ENCODE results near the gene CATSPERD. TPM values are rescaled to one million over a fixed set of nuclear protein-coding genes. Genes with fewer than 3 reads are reported as not detected.

CATSPERD gene
- total and polyA plus RNA-seq, 9 of the 15 experiments (the other 6 are each of a cell fraction or from before 2014, with no cell fraction given): not detected

DNA sequence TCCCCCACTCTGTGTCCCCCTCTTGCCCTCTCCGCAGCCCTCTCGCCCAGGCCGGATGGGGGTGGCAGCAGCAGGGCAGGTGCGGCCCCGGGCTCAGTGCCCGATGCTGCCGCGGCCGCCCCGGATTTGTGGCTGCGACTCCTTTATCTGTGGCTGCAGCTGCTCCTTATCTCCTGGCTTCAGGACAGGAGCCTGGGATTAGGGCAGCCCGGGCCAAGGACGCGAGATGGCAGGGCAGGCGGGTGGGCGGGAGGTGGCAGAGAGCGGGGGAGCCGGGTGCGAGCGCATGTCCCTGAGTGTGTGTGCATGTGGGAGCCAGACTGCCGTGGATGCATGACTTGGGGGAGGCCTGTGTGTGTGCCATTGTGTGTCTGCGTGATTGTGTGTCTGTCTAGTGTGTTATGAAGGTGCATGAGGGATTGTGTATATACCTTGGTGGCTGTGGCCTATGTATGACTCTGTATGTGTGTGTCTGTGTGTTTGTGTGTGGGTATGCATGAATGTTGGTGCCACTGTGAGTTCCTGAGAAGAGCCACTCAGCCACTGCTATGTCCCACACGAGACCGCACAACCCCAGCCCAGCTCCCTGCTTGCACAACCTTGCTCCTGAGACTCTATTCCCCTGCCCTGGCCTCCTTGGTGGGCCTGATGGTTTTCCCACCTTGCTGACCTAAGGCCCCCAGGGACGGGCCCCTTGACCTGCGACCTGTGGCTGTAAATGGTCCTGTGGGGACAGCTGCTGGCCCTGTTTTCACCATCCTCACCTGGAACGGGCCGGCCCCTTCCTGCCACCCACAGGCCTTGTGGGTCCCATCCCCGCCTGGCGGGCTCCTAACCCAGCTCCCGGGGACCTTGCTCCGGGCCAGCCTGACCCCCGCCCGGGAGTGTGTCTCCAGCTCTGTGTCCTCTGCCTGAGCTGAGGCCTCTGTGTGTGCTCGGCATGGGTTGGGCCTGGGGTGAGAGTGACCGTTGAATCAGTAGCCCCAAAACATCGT is 79.1 kb downstream of the CATSPERD start (continued):
- TF ChIP-seq MITF (IDR thresholded peaks at IDR 0.05): 0 out of 2 replicates have a peak, but pooled peaks have one; percentile 30
- TF ChIP-seq THRAP3 (IDR thresholded peaks at IDR 0.05; ENCODE audit: borderline replicate concordance): no peak
- no peak for TF ChIP-seq GABPB2 (CRISPR knock-in tag; conservative IDR thresholded peaks at IDR 0.05)
- TF ChIP-seq NCOA1 (IDR thresholded peaks at IDR 0.05; ENCODE audit: low read depth): peak; percentile 82
- TF ChIP-seq ZFP30 (CRISPR knock-in tag; IDR thresholded peaks at IDR 0.05; ENCODE audit: borderline replicate concordance): no peak
- TF ChIP-seq GTF2E2 (tag; IDR thresholded peaks at IDR 0.05): no peak
- no peak for TF ChIP-seq KAT2B (IDR thresholded peaks at IDR 0.05; ENCODE audit: low read depth, low read length)
- TF ChIP-seq NR4A1 (CRISPR knock-in tag; IDR thresholded peaks at IDR 0.05): peak; percentile 80; the same call in 1 of the 2 replicates
- peak; percentile 77 for TF ChIP-seq NR4A1 (tag; IDR thresholded peaks at IDR 0.05)
- TF ChIP-seq TCFL5 (CRISPR knock-in tag; conservative IDR thresholded peaks at IDR 0.05): no peak
- no peak for TF ChIP-seq ZNF316 (IDR thresholded peaks at IDR 0.05)
- no peak for TF ChIP-seq KLF13 (tag; IDR thresholded peaks at IDR 0.05; ENCODE audit: borderline replicate concordance, low read depth)
- TF ChIP-seq, protein P1, sequence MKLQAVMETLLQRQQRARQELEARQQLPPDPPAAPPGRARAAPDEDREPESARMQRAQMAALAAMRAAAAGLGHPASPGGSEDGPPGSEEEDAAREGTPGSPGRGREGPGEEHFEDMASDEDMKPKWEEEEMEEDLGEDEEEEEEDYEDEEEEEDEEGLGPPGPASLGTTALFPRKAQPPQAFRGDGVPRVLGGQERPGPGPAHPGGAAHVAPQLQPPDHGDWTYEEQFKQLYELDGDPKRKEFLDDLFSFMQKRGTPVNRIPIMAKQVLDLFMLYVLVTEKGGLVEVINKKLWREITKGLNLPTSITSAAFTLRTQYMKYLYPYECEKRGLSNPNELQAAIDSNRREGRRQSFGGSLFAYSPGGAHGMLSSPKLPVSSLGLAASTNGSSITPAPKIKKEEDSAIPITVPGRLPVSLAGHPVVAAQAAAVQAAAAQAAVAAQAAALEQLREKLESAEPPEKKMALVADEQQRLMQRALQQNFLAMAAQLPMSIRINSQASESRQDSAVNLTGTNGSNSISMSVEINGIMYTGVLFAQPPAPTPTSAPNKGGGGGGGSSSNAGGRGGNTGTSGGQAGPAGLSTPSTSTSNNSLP (IDR thresholded peaks at IDR 0.05; ENCODE audit: borderline replicate concordance, low read depth, low read length): no peak
- no peak for TF ChIP-seq ELK3 (CRISPR knock-in tag; IDR thresholded peaks at IDR 0.05)
- 0 out of 2 replicates have a peak, but pooled peaks have one; percentile 14 for TF ChIP-seq E2F5 (CRISPR knock-in tag; IDR thresholded peaks at IDR 0.05)
- TF ChIP-seq ZNF766 (CRISPR knock-in tag; conservative IDR thresholded peaks at IDR 0.05): peak; percentile 95
- TF ChIP-seq GATAD2A (IDR thresholded peaks at IDR 0.05): peak; percentile 98
- TF ChIP-seq MYC (IDR thresholded peaks at IDR 0.05; ENCODE audit: low read depth, low read length): peak; percentile 66
- no peak for TF ChIP-seq MYC (CRISPR knock-in tag; IDR thresholded peaks at IDR 0.05; ENCODE audit: borderline replicate concordance, low read depth)
- no peak for TF ChIP-seq SAFB2 (IDR thresholded peaks at IDR 0.05; ENCODE audit: borderline replicate concordance, low read depth, low read length, severe bottlenecking)
- no peak for TF ChIP-seq SETDB1 (IDR thresholded peaks at IDR 0.05; ENCODE audit: low read length)
- peak; percentile 54; the same call in 1 of the 2 replicates for TF ChIP-seq JUND (IDR thresholded peaks at IDR 0.05; ENCODE audit: borderline replicate concordance, low read depth, low read length)
- no peak; the same call in 2 of the 3 replicates for TF ChIP-seq JUND (tag; IDR thresholded peaks at IDR 0.05; ENCODE audit: borderline replicate concordance, low read depth, low read length)
- TF ChIP-seq ZNF696 (CRISPR knock-in tag; conservative IDR thresholded peaks at IDR 0.05): no peak

All from K562 (cell line).